HG03575 (cell line): ENCODE measurements around the gene SRP68.

Experiments
- ATAC-seq: cut with Tn5 transposase; IDR thresholded peaks from one replicate; pipeline ENCODE4 v1.9.1; 2021; ENCODE audit not compliant: unreplicated experiment, insufficient number of reproducible peaks, low FRiP score; ENCODE audit errors: extremely low read depth

SRP68 gene

DNA sequence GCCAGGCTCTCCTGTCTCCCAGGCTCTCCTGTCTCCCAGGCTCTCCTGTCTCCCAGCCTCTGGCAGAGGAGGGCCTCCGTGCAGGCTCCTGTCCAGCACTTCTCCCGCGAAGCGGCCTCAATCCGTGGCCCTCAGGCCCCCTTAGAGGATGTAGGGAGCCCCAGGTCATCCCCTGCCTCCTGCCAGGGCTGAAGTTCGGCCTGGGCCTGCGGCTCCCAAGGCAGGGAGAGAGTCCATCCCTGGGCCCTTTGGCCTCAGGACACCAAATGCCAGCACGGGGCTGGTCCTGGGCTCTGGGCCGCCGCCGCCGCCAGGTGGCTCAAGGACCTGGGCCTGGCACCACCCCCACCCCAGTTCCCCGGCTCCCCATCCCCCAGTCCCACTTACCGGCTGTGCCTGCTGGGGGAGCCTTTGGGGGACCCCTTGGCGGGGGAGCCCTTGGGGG lies 45.6 kb downstream of the SRP68 start:
- no peak for ATAC-seq

DNA sequence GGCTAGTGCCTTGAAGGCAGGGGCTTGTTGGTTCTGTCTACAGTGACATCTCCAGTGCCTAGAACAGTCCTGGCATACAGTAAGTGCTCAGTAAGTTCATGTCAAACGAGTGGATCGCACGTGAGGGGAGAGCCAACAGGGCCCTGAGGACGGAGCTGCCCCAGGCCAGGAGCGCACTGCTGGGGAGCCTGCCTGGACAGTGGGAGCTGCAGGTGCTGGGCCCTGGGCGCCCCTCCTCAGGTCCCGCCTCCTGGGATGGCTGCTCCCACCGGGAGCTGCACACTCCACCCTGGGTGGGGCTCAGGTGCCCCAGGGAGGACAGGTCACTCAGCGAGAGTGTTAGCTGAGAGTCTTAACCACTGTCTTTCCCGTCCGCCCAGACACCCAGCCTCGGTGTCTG lies 47.0 kb downstream of the SRP68 start:
- no peak for ATAC-seq

DNA sequence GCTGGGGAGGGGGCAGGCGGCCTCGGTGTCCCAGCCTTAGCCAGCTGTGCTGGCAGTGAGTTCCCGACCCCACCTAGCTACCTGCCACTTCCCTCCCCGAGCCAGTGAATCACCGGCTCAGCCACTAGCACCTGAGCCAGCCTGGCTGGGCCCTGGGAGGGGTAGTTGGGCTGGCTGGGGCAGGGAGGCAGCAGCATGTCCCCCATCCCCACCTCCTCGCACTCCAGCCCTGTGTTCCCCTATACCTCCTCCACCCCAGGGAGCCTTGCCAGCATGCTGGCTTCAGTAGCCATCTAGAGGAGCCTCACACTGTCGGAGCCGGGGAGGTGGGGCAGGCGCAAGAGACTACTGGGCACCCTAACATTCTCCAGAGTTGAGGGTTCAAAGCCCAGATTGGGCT lies 48.0 kb downstream of the SRP68 start:
- no peak for ATAC-seq

DNA sequence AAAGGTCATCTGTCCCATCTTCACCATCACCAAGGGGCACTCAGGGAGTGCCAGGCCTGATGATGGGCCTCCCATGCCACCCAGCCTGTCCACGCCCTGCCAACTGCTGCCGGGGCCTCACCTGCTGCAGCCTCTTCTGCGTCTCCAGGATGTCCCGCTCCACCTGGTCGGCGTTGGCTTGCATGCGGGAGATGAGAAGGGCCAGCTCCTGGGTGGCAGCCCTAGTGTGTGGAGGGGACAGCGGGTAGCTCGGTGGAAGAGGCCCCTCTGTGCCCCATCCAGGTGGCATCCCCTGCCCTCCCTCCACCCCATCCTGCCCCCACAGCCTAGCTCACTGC lies 48.4 kb downstream of the SRP68 start:
- no peak for ATAC-seq

DNA sequence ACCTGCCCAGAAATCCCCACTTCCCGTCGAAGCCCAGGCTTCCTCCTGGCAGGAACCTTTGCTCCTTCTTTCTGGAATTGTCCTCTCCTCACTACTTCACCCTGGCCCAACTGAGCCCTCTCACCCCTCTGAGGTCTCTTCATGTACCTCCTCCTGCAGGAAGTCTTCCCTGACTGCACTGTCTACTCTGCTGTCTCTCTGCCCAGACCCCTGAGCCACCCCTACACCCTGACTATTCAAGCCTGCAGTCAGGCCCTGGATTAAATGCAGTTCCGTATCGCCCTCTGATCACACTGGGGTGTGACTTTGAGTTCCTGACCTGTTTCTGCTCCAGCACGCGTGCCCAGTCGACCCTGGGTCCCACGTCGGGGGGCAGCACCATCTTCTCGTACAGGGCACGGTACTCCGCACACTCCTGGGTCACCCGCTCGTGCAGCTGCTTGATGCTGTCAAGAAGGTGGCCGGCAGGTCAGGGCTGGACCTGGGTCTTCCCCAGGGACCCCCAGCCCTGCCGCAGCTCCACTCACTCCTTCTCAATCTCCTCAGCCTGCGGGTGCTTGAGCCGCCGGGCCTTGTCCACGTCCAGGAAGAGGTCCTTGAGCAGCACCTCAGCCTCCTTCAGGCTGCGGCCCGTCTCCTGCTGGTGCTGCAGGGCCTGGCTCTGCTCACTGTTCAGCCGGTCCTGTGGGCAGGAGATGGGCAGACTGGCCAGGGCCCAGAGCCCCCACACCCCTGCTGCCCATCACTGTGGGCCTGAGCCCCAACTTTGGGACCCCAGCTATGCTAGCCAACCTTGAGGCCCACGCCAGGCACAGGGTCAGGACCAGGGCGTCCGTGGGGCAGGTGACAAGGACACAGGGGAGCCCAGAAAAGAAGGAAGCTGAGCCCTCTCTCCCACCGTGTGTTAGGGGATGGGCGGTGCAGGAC lies 49.1 kb downstream of the SRP68 start:
- ATAC-seq = no peak

DNA sequence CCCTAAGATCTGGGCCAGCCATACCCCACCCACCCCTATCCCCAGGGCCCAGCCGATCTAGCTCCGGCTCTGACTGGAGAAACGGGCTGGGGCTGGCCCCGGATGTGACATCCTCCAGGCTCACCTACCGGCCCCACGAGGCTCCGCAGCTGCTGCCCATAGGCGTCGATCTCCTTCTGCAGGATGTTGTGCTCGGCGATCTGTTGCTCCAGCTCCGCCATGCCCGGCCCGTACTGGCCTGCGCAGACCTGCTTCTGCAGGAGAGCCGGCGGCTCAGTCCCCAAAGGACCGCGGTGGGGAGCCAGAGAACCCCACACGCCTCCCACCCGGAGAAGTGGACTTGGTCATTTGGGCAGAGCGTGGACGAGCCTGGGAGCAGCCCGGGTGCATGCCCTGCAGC lies 50.0 kb downstream of the SRP68 start:
- no peak for ATAC-seq

DNA sequence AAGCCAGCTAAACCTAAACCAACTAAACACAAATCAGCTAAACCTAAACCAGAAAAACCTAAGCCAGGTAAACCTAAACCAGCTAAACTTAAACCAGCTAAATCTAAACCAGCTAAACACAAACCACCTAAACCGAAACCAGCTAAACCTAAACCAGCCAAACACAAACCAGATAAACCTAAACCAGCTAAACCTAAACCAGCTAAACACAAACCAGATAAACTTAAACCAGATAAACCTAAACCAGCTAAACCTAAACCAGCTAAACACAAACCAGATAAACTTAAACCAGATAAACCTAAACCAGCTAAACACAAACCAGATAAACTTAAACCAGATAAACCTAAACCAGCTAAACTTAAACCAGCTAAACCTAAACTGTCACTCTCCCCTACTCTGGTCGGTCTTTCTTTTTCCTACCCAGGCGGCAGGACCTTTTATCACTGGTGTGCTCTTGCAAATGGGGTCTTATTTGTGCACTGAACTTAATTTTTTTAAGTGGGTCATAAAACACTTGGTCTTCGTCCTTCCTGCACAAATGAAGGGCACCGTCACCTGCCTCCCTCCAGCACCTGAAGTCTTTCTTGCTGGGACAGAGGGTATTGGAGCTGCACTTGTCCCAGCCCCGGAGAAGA lies 52.4 kb downstream of the SRP68 start:
- no peak for ATAC-seq

DNA sequence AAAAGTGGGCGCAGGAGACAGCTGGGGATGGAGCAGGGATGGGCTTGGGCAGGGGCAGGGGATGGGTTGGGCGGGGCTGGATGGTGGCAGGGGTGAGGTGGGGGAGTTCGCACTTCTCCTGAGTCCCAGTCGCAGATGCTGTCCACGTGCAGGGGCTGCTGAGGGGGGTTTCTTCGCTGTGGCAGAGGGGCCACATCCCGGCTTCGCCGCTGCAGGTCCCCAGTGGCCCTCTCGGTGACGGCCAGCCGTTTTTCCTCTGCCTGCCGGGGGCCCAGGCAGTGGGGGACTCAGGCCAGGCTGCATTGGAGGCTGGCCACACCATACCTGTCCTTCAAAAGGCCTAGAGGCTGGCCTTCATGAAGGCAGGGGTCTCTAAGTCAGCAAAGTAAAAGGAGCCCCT lies 53.5 kb downstream of the SRP68 start:
- ATAC-seq = no peak

DNA sequence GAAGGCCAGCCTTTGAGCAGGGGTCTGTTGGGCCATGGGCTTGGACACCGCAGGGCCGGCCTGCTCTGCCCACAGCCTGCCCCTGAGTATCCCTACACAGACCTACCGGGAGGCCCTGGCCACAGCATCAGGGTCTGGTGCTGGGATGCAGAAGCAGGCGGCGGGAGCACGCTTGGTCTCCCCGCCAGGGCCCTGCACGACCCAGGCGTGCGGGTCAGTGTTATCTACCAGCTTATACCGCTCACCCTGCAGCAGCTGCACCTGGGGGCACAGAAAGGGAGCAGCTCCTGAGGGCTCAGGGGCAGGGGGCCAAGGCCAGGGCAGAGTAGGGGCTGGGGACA lies 54.0 kb downstream of the SRP68 start:
- ATAC-seq = no peak

DNA sequence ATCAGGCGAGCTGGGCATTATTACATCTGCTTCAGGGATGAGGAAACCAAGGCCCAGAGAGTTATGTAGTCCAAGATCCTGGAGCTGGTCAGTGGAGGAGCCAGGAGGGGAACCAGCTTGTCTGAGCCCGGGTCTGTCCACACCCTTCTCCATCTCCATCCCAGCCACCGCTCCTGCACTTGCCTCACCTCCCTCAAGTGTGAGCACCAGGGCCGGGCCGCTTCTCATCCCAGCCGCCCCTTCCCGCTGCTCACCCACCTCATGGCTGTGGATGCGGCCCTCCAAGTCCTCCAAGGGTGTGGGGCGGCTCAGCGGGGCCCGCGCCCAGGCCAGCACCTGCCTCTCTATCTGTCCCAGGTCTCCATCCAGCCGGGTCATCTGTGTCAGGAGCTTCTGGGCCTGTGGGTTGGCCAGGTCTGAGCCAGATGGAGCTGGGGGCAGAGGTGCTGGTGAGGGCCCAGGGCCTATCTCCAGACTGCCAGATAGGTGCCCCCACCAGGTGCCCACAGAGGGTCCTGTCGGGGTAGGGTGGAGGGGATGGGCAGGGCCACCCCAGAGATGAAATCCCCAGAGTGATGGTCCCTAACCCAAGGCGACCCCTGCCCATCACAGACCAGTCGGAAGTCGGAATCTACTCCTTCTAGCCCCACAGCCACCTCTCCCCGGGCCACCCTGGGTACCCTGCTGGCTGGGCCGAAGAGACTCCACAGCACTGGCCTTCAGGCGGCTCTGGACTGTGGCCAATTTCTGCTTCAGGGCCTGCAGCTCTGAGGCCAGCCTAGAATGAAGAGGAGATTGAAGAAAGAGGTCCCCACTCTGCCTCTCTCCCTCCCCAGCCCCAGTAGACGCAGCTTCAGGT lies 54.6 kb downstream of the SRP68 start:
- ATAC-seq = no peak

DNA sequence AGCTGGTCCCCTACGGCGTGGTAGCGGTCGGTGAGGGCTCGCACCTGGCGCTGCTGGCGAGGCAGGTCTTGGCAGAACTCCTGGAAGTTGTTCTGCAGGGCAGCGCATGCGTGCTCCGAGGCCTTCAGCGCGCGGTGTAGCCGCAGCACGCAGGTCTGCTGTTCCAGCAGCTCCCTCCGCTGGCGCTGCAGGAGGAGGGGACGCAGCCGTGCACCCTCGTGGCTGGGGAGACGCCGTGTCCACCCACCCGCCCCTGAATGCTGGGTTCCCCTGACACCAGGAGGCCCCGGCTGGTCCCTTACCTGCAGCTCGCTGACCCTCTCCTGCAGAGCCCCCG lies 57.4 kb downstream of the SRP68 start:
- no peak for ATAC-seq

DNA sequence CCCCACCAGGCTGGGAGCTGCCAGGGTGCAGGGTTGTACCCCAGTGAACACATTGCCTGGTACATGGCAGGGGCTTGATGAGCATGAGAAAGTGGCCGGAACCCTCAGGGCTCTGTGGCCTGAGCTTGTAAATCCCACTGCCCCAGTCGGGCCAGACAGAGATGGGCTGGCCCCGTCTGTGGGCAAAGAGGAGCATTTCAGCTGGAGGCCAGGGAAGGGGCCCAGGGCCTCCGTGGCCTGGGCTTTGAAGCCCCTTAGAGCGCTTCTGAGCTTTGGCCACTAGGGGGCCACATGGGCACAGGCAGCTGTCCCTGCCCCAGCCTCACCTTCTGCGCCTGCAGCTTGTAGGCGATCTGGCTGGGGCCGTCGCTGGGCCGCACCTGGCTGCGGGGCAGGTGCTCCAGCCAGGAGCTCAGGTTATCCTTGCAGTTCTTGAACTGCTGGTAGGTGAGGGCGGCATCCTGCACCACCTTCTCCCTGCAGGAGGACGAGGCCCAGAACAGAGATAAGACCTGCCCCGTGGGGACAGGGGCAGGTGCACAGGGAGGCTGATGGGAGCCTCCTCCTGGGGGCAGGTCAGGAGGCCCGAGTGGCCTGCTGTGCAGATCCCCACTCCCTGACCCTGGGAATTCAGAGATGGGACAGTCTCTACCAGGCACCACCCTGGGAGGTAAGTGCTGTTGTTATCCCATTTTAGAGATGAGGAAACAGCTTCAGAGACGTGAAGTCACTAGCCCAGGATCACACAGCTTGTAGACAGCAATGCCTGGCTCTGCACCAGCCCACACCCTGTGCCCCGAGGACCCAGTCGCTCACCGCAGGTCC lies 58.0 kb downstream of the SRP68 start:
- no peak for ATAC-seq

DNA sequence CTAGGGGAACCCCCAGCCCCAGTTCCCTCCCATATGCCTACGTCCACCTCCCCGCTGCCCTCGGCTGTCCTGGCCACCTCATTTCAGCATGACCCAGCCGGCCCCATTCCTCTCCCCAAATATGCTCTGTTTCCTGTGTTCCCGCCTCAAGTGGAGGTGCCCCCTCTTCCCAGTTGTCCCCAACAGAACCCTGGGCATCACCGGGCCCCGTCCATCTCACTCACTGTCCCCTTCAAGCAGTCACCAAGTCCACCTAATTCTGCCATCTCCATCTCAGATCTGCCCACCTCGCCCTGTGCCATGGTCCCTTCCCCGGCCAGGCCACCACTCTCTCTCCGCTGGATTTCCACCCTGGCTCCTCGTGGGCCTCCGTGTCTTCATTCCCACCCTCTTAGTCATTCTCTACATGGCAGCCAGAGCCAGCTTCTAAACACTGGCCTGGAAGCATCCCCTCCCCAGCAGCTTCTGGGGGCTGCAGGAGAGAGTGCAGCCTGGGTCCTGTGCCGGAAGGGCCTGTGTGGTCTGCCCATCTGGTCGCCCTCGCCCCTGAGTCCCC lies 58.9 kb downstream of the SRP68 start:
- no peak for ATAC-seq

DNA sequence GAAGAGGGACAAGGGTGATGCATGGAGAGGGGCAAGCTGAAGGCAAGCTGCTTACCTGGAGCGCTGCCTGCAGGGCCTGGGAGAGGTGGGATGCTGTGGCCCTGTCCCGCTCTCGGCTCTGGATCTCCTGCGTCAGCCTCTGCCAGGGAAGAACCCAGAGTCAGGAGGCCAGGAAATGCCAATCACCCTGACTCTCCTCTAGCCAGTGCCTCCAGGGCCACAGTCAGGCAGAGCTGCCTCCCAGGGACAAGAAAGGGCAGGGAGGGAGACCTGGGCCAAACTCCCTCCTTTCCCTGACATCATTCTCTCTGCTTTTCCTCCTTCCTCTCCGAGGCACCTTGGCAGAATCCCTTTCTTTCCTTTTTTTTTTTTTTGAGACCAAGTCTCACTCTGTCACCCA lies 60.4 kb downstream of the SRP68 start:
- no peak for ATAC-seq

DNA sequence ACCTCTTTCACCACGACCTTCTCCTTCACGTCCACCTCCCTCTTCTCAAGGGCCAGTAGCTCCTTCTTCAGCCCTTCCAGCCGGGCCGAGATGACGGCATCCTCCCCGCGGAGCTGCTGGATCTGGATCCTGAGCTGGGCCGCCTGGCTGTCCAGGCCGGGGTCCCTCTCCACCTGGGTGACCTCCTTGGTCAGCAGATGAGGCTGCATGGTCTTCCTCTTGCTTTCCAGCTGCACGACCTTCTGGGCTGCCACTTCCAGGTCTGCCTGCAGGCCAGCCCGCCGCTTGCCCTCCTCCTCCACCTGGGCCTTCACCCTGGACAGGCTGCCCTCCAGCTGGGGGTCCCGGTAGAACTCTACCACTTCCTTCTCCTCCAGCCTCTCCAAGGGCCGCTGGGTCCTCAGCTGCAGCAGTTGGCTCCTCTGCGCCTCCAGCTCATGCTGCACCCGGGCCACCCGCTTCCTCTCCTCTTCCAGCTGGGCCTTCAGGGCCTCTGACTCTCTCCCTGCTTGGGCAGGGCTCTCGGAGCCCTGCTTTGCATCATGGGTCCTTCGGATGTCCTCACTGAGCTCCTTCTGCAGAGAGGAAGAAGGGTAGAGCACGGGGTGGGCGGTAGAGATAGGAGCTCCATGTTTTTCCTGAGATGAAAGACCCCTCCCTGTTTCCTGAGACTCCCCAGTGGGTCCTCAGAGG lies 62.2 kb downstream of the SRP68 start:
- ATAC-seq = no peak

DNA sequence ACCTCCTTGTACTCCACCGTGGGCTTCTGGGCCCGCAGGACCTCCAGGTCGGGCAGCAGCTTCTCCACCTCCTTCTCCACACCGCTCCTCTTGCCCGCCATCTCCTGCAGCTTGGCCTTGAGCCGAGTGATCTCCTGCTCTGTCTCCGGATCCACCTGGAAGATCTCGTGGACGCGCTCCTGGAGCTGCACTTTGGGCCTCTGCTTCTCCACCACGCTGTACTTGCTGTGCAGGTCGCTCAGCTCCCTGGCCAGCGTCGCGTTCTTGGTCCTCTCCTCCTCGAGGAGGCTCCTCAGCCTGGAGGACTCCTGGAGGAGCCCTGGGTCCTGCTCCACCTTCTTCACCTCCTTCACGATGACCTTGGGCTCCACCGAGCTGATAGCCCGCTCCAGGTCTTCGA lies 62.9 kb downstream of the SRP68 start:
- ATAC-seq = no peak

DNA sequence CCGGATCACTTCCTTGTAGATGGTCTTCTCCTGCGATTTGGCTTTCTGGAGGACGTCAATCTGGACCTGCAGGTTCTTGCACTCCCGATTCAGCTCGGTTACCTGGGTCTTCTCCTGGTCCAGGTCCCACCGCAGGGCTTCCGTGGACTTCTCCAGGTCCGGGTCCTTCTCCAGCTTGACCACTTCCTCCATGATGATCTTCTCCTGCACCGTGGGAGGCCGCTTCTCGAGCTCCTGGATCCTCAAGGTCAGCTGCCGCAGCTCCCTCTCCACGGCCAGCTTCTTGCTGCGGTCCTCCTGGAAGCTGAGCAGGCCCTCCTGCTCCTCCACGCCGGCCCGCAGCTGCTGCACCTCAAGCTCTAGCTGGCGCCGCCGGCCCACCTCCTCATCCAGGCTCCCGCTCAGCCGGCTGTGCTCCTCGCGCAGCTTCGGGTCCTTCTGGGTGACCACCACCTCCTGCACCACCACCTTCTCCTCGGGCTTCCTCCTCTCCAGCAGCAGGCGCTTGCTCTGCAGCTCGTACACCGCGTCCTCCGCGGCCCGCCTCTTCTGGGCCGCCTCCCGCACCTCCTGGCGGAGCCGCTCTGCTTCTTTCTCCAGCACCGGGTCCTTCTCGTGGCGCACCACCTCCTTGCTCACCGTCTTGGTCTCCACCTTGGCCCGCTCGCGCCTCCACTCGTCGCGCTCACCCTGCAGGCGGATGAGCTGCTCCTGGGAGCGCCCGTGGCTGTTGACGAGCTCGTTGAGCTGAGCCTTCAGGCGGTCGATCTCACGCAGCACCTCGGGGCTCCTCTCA lies 63.5 kb downstream of the SRP68 start:
- no peak for ATAC-seq

DNA sequence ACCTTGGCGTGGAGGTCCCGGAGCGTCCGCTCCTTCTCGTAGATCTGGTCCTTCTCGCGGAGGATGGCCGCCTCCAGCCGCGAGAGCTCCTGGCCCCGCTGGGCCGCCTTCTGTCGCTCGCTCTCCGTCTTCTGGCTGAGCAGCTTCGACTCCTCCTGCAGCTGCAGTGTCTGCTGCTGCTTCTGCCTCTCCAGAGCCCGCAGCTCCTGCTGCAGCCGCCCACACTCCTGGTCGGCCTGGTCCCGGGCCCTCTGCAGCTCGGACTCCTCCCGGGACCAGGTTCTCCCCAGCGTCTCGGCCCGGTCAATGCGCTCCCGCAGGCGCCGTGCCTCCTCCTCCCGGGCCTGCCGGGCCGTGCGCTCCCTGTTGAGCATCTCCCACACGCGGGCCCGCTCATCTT lies 64.1 kb downstream of the SRP68 start:
- ATAC-seq = no peak
